SK-N-MC (cell line): ENCODE measurements around the gene CNNM2.

Experiments used
- DNase-seq: peaks from one replicate; pipeline ENCODE4 v3.0.0-alpha.2; 2011; ENCODE audit warnings: low read depth, low spot score
- H3K27ac ChIP-seq: fragments of 200-600 bp; sonication (generic); 2 replicates; pipeline ENCODE4 v1.5.1; 2016; ENCODE audit warnings: mixed run types
- H3K36me3 ChIP-seq: fragments of 200-600 bp; sonication (generic); 2 replicates; pipeline ENCODE4 v1.6.1; 2017; ENCODE audit warnings: antibody characterized with exemption, low read length, mixed read lengths; ENCODE audit not compliant: insufficient read depth
- H3K4me3 ChIP-seq: fragments of 200-600 bp; sonication (generic); 2 replicates; pipeline ENCODE4 v1.5.1; 2016
- H3K9ac ChIP-seq: fragments of 200-600 bp; sonication (generic); 2 replicates; pipeline ENCODE4 v1.8.0; 2017; ENCODE audit warnings: mixed run types, mixed read lengths; ENCODE audit not compliant: insufficient read length
- H3K9me3 ChIP-seq: fragments of 200-600 bp; sonication (generic); 2 replicates; pipeline ENCODE4 v1.6.1; 2017; ENCODE audit warnings: low read depth, mild to moderate bottlenecking, antibody characterized with exemption, low read length, moderate library complexity, mixed read lengths
- EZH2 ChIP-seq: fragments of 200-600 bp; sonication (generic); IDR thresholded peaks from one replicate; pipeline ENCODE4 v1.6.1; 2017; ENCODE audit warnings: antibody characterized with exemption
- FOXP2 ChIP-seq: optimal IDR thresholded peaks from 2 replicates; pipeline ENCODE3; 2011; ENCODE audit warnings: mild to moderate bottlenecking, moderate library complexity; ENCODE audit not compliant: insufficient read depth; ENCODE audit errors: extremely low read length, control extremely low read depth
- POLR2AphosphoS5 ChIP-seq: IDR thresholded peaks from 2 replicates; pipeline ENCODE4 v1.6.1; 2012; ENCODE audit warnings: mild to moderate bottlenecking, low read depth, low read length, borderline replicate concordance

The CNNM2 gene

DNA sequence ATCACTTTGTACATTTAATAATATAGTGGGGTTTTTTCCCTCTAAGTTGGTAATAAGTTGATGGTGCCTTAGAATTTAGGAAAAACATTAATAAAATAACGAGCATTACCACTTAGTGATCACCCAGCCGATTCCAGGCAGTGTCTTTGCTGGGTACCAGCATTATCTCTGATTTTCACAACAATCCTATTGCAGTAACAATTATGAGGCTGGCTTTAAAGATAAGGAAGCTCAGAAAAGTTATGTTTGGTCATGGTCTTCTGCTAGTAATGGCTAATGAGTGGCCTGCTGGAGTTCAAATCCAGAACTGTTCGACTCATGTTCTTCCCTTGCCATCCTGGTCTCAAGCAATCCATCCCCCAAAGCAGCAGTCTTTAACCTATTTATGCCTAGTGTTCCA, 127.9 kb downstream of the CNNM2 start:
- Histone ChIP-seq H3K36me3 (no peaks in the 10 kb centered on the region), H3K4me3 (no peak overlapping the region), H3K9ac (no peak overlapping the region), H3K27ac (no peak overlapping the region), H3K9me3 (no peaks in the 10 kb centered on the region)
- TF ChIP-seq FOXP2 (no peak), POLR2AphosphoS5 (no peak), EZH2 (no peak)
- no peak for DNase-seq

DNA sequence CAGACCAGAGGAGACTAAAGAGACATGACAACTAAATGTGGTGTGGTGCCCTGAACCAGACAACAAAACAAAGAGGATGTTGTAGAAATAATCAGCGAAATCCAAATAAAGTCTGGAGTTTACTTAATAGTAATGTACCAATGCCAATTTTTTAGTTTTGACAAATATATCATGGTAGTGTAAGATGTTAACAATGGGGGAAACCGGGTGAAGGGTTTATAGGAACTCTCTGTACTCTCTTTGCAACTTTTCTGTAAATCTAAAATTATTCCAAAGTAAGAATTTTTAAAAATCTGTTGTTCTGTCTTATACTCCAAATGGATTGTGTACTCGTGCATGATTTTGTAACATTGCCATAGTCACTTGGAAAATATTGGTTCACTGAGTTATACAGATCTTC, 129.3 kb downstream of the CNNM2 start:
- DNase-seq = no peak
- Histone ChIP-seq H3K4me3 (no peak overlapping the region), H3K36me3 (no peaks in the 10 kb centered on the region), H3K9ac (no peak overlapping the region), H3K27ac (no peak overlapping the region), H3K9me3 (no peaks in the 10 kb centered on the region)
- TF ChIP-seq FOXP2 = no peak

GRCh38 chr10:103049237-103049636, 131.1 kb downstream of the CNNM2 start:
- H3K4me3 ChIP-seq = no peak overlapping the region
- H3K36me3 ChIP-seq = no peaks in the 10 kb centered on the region
- H3K27ac ChIP-seq = no peak overlapping the region
- H3K9ac ChIP-seq = no peak overlapping the region
- TF ChIP-seq POLR2AphosphoS5 (no peak), EZH2 (no peak), FOXP2 (no peak)
- DNase-seq = no peak
- H3K9me3 ChIP-seq = no peaks in the 10 kb centered on the region

DNA sequence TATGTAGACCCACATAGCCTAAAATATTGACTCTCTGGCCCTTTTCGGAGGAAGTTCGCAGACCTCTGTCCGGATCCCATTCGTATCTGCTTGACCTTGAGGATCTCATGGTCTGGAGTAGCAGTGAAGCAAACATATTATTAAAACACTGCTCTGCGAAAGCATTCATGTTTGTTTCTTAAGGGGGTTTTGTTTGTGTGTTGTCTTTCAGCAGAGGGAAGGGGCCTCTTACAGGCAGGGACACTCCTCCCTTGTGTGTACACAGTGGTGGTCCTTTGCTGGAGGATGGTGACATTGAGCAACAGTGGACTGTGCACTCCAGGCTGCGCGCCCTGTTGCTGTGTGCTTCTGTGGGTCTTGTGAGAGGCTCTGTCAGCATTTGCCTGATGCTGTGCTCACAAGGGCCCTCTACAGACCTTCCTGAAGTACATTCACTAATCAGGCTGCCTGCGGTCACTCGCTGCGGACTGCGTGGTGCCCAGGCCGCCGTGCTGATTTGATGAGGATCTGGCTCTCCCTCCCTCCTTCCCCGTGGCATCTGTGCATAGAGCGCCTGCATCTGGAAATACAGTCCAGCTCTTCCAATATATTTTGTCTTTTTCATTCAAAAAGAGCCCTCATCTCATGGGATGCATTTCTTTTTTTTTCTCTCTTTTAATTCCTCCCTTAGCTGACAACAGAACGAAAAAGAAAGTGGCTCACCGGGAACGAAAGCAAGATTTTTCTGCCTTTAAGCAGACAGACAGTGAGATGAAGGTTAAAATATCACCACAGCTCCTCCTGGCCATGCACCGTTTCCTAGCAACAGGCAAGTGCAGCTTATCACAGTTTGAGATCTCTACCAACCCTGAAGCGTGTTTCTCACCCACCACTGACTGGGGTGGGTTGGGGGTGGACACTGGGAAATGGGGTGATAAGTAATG, 135.8 kb downstream of the CNNM2 start:
- no peaks in the 10 kb centered on the region for H3K36me3 ChIP-seq
- H3K27ac ChIP-seq = no peak overlapping the region
- H3K9me3 ChIP-seq = no peaks in the 10 kb centered on the region
- TF ChIP-seq FOXP2 = no peak
- TF ChIP-seq EZH2 = no peak
- TF ChIP-seq POLR2AphosphoS5 = no peak
- H3K4me3 ChIP-seq = no peak overlapping the region
- DNase-seq = no peak
- no peak overlapping the region for H3K9ac ChIP-seq

GRCh38 chr10:103054621-103055020, 136.5 kb downstream of the CNNM2 start:
- no peaks in the 10 kb centered on the region for H3K36me3 ChIP-seq
- no peak overlapping the region for H3K27ac ChIP-seq
- DNase-seq = no peak
- no peak for TF ChIP-seq POLR2AphosphoS5
- no peak for TF ChIP-seq FOXP2
- TF ChIP-seq EZH2 = no peak
- H3K9me3 ChIP-seq = no peaks in the 10 kb centered on the region
- H3K4me3 ChIP-seq = no peak overlapping the region
- H3K9ac ChIP-seq = no peak overlapping the region

DNA sequence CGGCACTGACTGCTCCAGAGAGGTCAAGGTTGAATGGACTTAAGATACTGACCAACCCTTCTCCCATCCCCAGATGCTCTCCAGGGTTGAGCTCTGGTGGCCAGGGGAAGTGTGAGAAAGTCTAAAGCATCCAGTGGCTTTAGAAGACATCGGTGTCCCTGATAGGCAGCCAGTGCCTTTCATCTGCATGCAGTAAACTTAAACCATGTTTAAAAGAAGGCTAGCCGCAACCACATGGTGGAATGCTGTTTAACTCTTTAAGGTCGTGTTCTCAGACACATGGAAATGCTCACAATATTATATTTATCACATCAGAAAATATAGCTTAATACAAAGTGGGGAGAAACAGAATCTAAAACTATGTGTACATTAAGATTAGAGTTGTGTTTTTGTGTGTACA, 137.0 kb downstream of the CNNM2 start:
- H3K36me3 ChIP-seq = no peaks in the 10 kb centered on the region
- no peak overlapping the region for H3K9ac ChIP-seq
- H3K4me3 ChIP-seq = no peak overlapping the region
- no peak for TF ChIP-seq EZH2
- no peak for TF ChIP-seq POLR2AphosphoS5
- no peak for TF ChIP-seq FOXP2
- no peak overlapping the region for H3K27ac ChIP-seq
- no peaks in the 10 kb centered on the region for H3K9me3 ChIP-seq
- no peak for DNase-seq

DNA sequence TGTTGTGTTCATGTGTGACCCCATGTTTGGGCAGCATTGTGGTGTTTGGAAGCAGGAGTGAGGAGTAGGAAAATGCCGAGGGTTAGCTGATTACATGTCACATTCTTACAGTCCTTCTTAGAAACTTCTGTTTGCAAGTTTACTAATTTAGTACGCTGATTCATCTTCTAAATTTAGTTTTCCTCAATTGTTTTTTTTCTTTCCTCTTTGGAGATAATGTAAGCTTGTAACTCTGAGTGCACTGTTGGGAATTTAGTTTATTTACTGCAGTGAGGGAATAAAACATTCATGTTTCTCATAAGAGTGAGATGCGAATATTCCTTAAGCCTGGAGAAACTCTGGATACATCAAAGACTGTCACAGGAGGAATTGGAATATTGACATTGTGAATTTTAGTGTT, 139.9 kb downstream of the CNNM2 start:
- no peak overlapping the region for H3K27ac ChIP-seq
- DNase-seq = no peak
- H3K9ac ChIP-seq = no peak overlapping the region
- H3K4me3 ChIP-seq = no peak overlapping the region
- TF ChIP-seq EZH2 (no peak), POLR2AphosphoS5 (no peak), FOXP2 (no peak)
- H3K9me3 ChIP-seq = no peaks in the 10 kb centered on the region
- H3K36me3 ChIP-seq = no peaks in the 10 kb centered on the region

DNA sequence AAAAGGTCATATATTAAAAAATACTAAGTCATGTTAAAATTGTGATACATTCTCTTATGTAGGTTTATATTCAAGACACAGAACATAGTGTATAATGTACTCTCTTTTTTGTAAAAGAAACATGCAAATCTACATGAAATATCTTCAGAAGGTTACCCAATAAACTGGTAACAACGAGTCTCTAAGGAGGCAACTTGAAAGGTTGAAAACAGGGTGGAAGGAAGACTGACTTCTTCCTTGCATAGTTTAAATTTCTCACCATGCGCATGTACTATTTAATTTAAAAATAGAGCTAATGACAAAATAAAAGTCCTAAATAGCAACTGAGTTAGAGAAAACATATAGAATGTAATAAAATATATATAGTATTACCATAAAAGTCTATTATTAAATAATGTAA, 142.5 kb downstream of the CNNM2 start:
- no peak for DNase-seq
- no peak overlapping the region for H3K9ac ChIP-seq
- H3K36me3 ChIP-seq = no peaks in the 10 kb centered on the region
- TF ChIP-seq POLR2AphosphoS5 (no peak), FOXP2 (no peak), EZH2 (no peak)
- no peak overlapping the region for H3K27ac ChIP-seq
- no peak overlapping the region for H3K4me3 ChIP-seq
- H3K9me3 ChIP-seq = no peaks in the 10 kb centered on the region

GRCh38 chr10:103062854-103063590, 144.9 kb downstream of the CNNM2 start:
- Histone ChIP-seq H3K4me3 (no peak overlapping the region), H3K27ac (no peak overlapping the region), H3K9me3 (no peaks in the 10 kb centered on the region), H3K9ac (no peak overlapping the region), H3K36me3 (no peaks in the 10 kb centered on the region)
- DNase-seq = no peak
- TF ChIP-seq EZH2 (no peak), FOXP2 (no peak), POLR2AphosphoS5 (no peak)
